Measurements from ENCODE around the gene GPNMB.
"Not testable (repeated sequence)": the region's sequence is repeated elsewhere in the genome, so short reads cannot be mapped to it uniquely, and the experiment has no call there.

- TF ChIP-seq CTCF, POLR2A (IDR thresholded peaks at IDR 0.05): not testable (repeated sequence)
These were observed 65.6 kb downstream of the GPNMB start for GRCh38 chr7:23312141-23312540.

Measured in heart left ventricle (tissue), 13 donors.